MM.1S (cell line): Measurements from ENCODE around the gene SPEM3.
"Not testable (repeated sequence)": the region's sequence is repeated elsewhere in the genome, so short reads cannot be mapped to it uniquely, and the experiment has no call there.

Source experiments
- EZH2 ChIP-seq: fragments of 300-600 bp; sonication (generic); optimal IDR thresholded peaks from 2 replicates; pipeline ENCODE3; 2017; ENCODE audit warnings: low read depth, mild to moderate bottlenecking, antibody characterized with exemption, low read length, mixed read lengths
- EZH2phosphoT487 ChIP-seq: fragments of 300-600 bp; sonication (generic); IDR thresholded peaks from 2 replicates; pipeline ENCODE4 v1.6.1; 2018; ENCODE audit warnings: antibody characterized with exemption, low read length
- TF ChIP-seq, protein P1 (sequence below): fragments of 300-600 bp; sonication (generic); IDR thresholded peaks from 2 replicates; pipeline ENCODE4 v1.5.1; 2016; ENCODE audit warnings: antibody characterized with exemption, low read length, mixed read lengths

DNA sequence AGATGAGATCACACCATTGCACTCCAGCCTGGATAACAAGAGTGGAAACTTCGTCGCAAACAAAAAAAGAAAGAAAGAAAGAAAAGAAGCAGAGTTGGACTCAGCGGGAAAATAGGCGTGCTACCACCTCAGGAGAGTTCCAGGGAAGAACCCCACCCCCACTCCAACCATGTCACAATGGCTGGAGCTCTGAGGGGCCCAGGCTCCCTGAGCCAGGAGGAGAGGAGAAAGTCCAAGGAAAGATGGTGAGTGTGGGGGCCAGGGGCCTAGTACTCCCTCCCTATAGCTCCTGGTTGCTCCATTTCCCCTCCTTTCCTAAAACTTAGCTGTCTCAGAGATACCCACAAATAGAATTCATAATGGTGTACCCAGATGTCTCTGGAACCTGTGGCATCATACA is 52.6 kb downstream of the SPEM3 start, which contains the start of gene SLC35G6:
- TF ChIP-seq, protein P1, sequence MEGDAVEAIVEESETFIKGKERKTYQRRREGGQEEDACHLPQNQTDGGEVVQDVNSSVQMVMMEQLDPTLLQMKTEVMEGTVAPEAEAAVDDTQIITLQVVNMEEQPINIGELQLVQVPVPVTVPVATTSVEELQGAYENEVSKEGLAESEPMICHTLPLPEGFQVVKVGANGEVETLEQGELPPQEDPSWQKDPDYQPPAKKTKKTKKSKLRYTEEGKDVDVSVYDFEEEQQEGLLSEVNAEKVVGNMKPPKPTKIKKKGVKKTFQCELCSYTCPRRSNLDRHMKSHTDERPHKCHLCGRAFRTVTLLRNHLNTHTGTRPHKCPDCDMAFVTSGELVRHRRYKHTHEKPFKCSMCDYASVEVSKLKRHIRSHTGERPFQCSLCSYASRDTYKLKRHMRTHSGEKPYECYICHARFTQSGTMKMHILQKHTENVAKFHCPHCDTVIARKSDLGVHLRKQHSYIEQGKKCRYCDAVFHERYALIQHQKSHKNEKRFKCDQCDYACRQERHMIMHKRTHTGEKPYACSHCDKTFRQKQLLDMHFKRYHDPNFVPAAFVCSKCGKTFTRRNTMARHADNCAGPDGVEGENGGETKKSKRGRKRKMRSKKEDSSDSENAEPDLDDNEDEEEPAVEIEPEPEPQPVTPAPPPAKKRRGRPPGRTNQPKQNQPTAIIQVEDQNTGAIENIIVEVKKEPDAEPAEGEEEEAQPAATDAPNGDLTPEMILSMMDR: not testable (repeated sequence)
- not testable (repeated sequence) for TF ChIP-seq EZH2phosphoT487, EZH2
